GM12892 (cell line): Measurements from ENCODE around the gene CD247.

ENCODE experiments used
- DNase-seq: peaks from one replicate; pipeline ENCODE4 v3.0.0; 2011; ENCODE audit not compliant: insufficient read length
- FAIRE-seq: peaks from 2 replicates; lab custom pipeline; 2011; peaks lifted over from hg19 to GRCh38; lab: Jason Lieb, UNC
- POLR2A ChIP-seq: IDR thresholded peaks from 2 replicates; pipeline ENCODE4 v1.6.1; 2011; ENCODE audit warnings: low read depth, low read length, control low read depth
- POLR2AphosphoS5 ChIP-seq: IDR thresholded peaks from 2 replicates; pipeline ENCODE4 v1.6.1; 2011; ENCODE audit warnings: low read depth, low read length, control low read depth
- TAF1 ChIP-seq: IDR thresholded peaks from 2 replicates; pipeline ENCODE4 v1.6.1; 2011; ENCODE audit warnings: low read depth, mild to moderate bottlenecking, control low read depth, low read length, borderline replicate concordance

The CD247 gene

DNA sequence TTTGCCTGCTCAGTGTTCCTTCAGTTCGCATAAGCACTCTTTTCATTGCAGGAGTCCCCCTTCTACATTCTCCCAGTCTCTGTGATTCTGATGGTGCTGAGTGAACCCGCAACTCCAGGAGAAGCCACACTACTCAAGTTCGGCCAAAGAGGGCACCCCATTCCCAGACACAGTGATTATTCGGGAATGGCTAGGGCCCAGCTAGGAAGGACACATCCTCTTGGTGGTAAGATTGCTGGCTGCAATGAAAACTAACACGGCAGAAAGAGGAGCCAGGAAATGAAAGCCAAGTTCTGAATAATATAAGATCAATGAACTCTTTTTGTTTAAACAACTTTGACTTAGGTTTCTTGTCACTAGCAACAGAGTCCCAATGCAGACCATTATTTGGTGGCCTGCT, 20.3 kb upstream of the CD247 start:
- DNase-seq: no peak
- no peak for TF ChIP-seq POLR2A
- TF ChIP-seq TAF1: no peak
- no peak for TF ChIP-seq POLR2AphosphoS5
- peak; percentile 87 for FAIRE-seq

GRCh38 chr1:167533851-167534300, 15.5 kb upstream of the CD247 start:
- peak; percentile 53 for DNase-seq
- FAIRE-seq: peak; percentile 93
- no peak for TF ChIP-seq POLR2A
- TF ChIP-seq TAF1: no peak

DNA sequence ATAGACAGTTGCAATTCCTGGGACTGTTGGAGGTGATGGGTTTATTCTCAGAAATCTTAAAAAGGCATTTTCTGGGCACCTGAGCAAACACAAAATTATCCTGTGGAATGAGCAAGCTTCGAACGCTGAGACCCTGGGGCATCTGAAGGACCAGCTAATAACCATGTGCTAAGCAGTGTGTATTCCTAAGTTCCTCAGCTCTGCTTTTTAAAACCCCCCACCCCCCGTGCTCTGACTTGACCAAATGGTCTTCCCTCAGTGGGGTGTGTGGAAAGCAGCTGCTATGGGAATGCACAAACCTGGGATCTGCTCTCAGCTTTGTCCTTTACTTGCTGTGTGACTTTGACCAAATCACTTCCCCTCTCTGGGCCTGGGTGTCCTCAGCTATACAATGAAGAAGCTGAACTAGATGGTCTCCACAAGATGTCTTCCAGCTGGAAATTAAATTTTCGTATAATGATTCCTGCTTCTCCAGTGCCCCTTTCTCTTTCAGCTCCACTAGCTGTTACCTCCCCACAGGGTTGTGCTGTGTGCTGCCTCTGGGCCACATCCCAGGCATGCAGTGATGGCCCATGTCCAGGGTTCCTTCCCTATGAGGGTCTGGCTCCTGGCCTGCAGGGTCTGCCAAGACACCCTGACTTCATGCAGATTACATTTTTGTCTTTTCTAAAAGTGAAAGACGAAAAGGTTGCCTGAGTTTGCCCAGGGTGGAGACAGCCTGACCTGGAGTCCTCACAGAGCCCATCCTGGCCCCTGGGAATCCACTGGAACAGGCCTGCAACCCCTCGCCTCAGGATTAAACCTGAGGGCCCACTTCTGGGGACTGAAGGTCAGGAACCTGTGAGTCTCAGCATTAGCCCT, 14.9 kb upstream of the CD247 start:
- FAIRE-seq (no peak), DNase-seq (no peak)
- TF ChIP-seq POLR2A: no peak
- no peak for TF ChIP-seq TAF1
- no peak for TF ChIP-seq POLR2AphosphoS5

DNA sequence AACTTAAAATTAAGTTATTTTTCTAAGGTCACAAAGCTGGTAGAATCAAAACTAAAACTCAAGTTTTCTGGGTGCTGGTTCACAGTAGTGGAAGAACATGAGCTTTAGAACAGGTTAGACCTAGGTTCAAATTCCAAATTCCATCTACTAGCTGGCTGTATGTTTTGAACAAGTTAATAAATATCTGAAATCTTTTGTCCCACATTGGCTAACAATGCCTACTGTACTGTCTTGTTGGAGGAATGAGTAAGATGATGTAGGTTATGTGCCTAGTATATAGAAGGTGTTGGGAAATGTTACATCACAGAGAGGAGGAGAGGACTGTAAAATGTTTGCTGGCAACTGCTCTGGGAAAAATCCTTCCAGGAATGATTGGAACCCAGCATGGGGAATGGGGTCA, 14.0 kb upstream of the CD247 start:
- FAIRE-seq (no peak), DNase-seq (no peak)
- no peak for TF ChIP-seq POLR2A
- no peak for TF ChIP-seq POLR2AphosphoS5

DNA sequence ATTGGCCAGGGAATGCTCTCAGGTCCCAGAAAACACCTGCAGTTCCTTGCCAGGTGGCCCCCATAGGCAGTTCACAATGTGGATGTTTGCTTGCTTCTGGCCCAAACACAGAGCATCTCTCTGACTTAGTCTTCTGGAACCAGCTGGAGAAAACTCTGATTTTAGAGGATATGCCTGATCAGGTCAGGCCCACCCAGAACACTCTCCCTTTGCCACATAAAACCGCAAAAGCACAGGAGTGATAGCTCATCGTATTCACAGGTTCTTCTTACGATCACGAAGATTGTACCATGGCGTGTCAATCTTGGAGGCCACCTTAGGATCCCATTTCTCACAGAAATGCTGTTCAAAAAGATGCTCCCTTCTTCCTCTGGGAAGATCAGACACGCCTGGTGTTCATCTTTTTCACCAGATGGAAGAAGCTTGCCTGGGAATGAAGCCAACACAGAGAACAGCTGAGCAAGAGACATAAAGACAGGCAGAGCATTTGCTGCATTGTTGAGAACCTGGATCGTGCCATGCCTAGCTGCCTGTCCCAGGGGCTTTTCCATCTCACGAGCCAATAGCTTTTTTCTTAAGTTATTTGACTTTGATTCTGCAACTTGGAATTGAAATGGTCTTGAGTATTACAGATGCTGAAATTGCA, 11.6 kb upstream of the CD247 start:
- DNase-seq (no peak), FAIRE-seq (peak; percentile 17)
- no peak for TF ChIP-seq POLR2A
- TF ChIP-seq POLR2AphosphoS5: no peak
- no peak for TF ChIP-seq TAF1

DNA sequence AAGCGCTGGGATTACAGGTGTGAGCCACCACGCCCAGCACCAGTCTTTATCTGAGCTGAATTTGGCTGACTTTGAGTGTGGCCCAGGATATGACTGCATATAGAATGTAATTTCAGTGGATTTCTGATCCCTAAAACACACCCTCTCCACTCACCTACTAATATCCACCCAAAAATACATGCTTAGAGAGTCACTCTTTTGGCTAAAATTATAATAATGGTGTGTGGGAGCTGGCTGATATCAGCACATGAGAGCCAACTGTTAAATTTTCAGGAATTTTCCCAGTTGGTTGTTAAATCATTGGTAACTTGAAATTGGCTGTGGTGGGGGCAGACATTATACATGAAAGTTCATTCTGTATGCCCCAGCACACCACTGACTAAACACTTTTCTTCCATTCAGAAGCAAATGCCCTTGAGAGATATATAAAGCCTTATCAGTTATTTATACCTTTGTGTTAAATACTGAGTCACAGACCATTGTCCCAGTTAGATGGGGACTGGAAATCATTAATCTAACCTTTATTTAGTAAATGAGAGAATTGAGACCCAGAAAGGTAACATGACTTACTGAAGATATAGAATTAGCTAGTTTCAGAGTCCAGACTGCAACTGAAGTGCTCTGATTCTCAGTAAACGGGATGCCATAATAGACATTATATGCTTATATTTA, 9.9 kb upstream of the CD247 start:
- FAIRE-seq (no peak), DNase-seq (no peak)
- TF ChIP-seq POLR2AphosphoS5 (no peak), TAF1 (no peak), POLR2A (no peak)

GRCh38 chr1:167526667-167527383, 8.5 kb upstream of the CD247 start:
- no peak for FAIRE-seq
- TF ChIP-seq TAF1 (no peak), POLR2AphosphoS5 (no peak), POLR2A (no peak)
- no peak for DNase-seq

GRCh38 chr1:167524651-167525050, 6.3 kb upstream of the CD247 start:
- DNase-seq (no peak), FAIRE-seq (no peak)
- TF ChIP-seq POLR2AphosphoS5 (no peak), POLR2A (no peak), TAF1 (no peak)

GRCh38 chr1:167522246-167522645, 3.9 kb upstream of the CD247 start:
- DNase-seq (no peak), FAIRE-seq (no peak)
- TF ChIP-seq TAF1 (no peak), POLR2AphosphoS5 (no peak), POLR2A (no peak)

- FAIRE-seq (no peak), DNase-seq (no peak)
- TF ChIP-seq POLR2AphosphoS5 (no peak), TAF1 (no peak), POLR2A (no peak)
These were observed 2.4 kb upstream of the CD247 start for GRCh38 chr1:167520711-167521206.
